OCI-LY3 (cell line): ENCODE data around the gene PDZK1IP1.

Experiments
- H2AFZ ChIP-seq: fragments of 200-600, 300-600 bp; shearing (Covaris generic); 2 replicates; pipeline ENCODE4 v1.6.0; 2014; ENCODE audit warnings: antibody characterized with exemption, low read depth, low read length
- H3K27ac ChIP-seq: fragments of 200-600, 300-600 bp; sonication (generic); 2 replicates; pipeline ENCODE4 v1.5.1; 2014; ENCODE audit warnings: mild to moderate bottlenecking, low read length, moderate library complexity, mixed read lengths
- H3K27me3 ChIP-seq: fragments of 200-600, 300-600 bp; sonication (generic); 2 replicates; pipeline ENCODE4 v1.6.1; 2014; ENCODE audit warnings: low read depth, low read length, mixed read lengths
- H3K36me3 ChIP-seq: fragments of 200-600, 300-600 bp; sonication (generic); replicated peaks from 2 replicates; pipeline ENCODE3; 2014; ENCODE audit warnings: low read depth, low read length, mixed read lengths
- H3K4me1 ChIP-seq: fragments of 300-600, 200-600 bp; sonication (generic); 2 replicates; pipeline ENCODE4 v1.6.1; 2014; ENCODE audit warnings: low read length, mixed read lengths
- H3K4me2 ChIP-seq: fragments of 200-600, 300-600 bp; sonication (generic); 2 replicates; pipeline ENCODE4 v1.6.1; 2014; ENCODE audit warnings: low read length, mixed read lengths
- H3K4me3 ChIP-seq: fragments of 300-600, 200-600 bp; sonication (generic); 2 replicates; pipeline ENCODE4 v1.5.1; 2014; ENCODE audit warnings: antibody characterized with exemption, mild to moderate bottlenecking, low read length, moderate library complexity
- H3K79me2 ChIP-seq: fragments of 300-600, 200-600 bp; shearing (Covaris generic); 2 replicates; pipeline ENCODE4 v1.6.1; 2014; ENCODE audit warnings: mild to moderate bottlenecking, low read length, mixed read lengths
- H3K9ac ChIP-seq: fragments of 300-600, 200-600 bp; shearing (Covaris generic); 2 replicates; pipeline ENCODE4 v1.6.0; 2014; ENCODE audit warnings: mild to moderate bottlenecking, low read length, moderate library complexity
- H3K9me3 ChIP-seq: fragments of 200-600, 300-600 bp; shearing (Covaris generic); 2 replicates; pipeline ENCODE4 v1.6.1; 2014; ENCODE audit warnings: low read length, mixed read lengths; ENCODE audit not compliant: insufficient read depth
- H4K20me1 ChIP-seq: fragments of 200-600, 300-600 bp; sonication (generic); 2 replicates; pipeline ENCODE4 v1.6.1; 2016; ENCODE audit warnings: low read length, mixed read lengths; ENCODE audit not compliant: insufficient read depth
- EZH2phosphoT487 ChIP-seq: fragments of 200-600 bp; shearing (Covaris generic); IDR thresholded peaks from 2 replicates; pipeline ENCODE4 v1.6.1; 2018; ENCODE audit warnings: antibody characterized with exemption, mixed run types, low read depth
- TF ChIP-seq, protein P1 (sequence below): fragments of 200-600, 300-600 bp; sonication (generic); IDR thresholded peaks from 2 replicates; pipeline ENCODE4 v1.5.1; 2014; ENCODE audit warnings: antibody characterized with exemption, low read length, low read depth

Gene PDZK1IP1

DNA sequence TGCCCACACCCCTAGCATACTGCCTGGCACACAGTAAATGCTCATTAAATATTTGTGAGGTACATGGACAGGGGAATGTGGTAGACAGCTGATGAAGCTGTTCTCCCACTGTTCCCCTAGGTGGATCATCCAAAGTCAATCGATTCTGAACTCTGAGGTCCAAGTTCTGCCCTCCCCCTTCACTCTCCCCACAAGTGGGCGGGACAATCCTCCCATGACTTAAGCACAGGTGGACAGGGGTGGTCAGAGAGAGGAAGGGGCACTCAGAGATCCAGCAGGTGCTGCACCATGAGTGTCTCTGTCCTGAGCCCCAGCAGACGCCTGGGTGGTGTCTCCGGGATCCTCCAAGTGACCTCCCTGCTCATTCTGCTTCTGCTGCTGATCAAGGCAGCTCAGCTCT lies 52.6 kb downstream of the PDZK1IP1 start, which contains the start of gene CYP4A22:
Gene CYP4A22, plus strand, starts transcription at position 244 of the 400 bp plus-strand sequence. Its CDS starts 45 bp downstream, at position 289.
- Histone ChIP-seq H2AFZ (no peak within 1 kb of the TSS), H3K9me3 (no peaks in the 10 kb centered on the region), H3K9ac (no peak within 1 kb of the TSS), H3K36me3 (no peaks in the 10 kb centered on the region), H3K79me2 (no peaks in the 10 kb centered on the region), H4K20me1 (no peaks in the 10 kb centered on the region), H3K27ac (no peak within 1 kb of the TSS), H3K4me2 (no peak within 1 kb of the TSS), H3K4me1 (no peaks in the 10 kb centered on the region), H3K4me3 (no peak within 1 kb of the TSS), H3K27me3 (no peaks in the 10 kb centered on the region)
- no peak for TF ChIP-seq EZH2phosphoT487
- TF ChIP-seq, protein P1, sequence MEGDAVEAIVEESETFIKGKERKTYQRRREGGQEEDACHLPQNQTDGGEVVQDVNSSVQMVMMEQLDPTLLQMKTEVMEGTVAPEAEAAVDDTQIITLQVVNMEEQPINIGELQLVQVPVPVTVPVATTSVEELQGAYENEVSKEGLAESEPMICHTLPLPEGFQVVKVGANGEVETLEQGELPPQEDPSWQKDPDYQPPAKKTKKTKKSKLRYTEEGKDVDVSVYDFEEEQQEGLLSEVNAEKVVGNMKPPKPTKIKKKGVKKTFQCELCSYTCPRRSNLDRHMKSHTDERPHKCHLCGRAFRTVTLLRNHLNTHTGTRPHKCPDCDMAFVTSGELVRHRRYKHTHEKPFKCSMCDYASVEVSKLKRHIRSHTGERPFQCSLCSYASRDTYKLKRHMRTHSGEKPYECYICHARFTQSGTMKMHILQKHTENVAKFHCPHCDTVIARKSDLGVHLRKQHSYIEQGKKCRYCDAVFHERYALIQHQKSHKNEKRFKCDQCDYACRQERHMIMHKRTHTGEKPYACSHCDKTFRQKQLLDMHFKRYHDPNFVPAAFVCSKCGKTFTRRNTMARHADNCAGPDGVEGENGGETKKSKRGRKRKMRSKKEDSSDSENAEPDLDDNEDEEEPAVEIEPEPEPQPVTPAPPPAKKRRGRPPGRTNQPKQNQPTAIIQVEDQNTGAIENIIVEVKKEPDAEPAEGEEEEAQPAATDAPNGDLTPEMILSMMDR = no peak
